Hepatocyte (in vitro differentiated cells): Measurements from ENCODE around the gene SYT9. TPM values are rescaled to one million over a fixed set of nuclear protein-coding genes. Genes with fewer than 3 reads are reported as not detected.

ENCODE experiments used
- DNase-seq: peaks from one replicate; pipeline ENCODE4 v3.0.0-alpha.2; 2016; ENCODE audit warnings: low spot score
- H2AFZ ChIP-seq: fragments of 200-600 bp; sonication (generic); 2 replicates; pipeline ENCODE4 v1.6.0; 2016; ENCODE audit warnings: antibody characterized with exemption, mild to moderate bottlenecking
- H3K27ac ChIP-seq: fragments of 200-600 bp; sonication (generic); 2 replicates; pipeline ENCODE4 v1.5.1; 2016; ENCODE audit warnings: mild to moderate bottlenecking
- H3K27me3 ChIP-seq: fragments of 200-600 bp; sonication (generic); 2 replicates; pipeline ENCODE4 v1.6.1; 2016
- H3K36me3 ChIP-seq: fragments of 200-600 bp; sonication (generic); replicated peaks from 2 replicates; pipeline ENCODE4 v1.5.1; 2016; ENCODE audit warnings: low read depth; ENCODE audit not compliant: insufficient read depth
- H3K4me1 ChIP-seq: fragments of 200-600 bp; sonication (generic); 2 replicates; pipeline ENCODE4 v1.5.1; 2016; ENCODE audit warnings: mild to moderate bottlenecking, moderate library complexity; ENCODE audit not compliant: insufficient read depth
- H3K4me2 ChIP-seq: fragments of 200-600 bp; sonication (generic); 2 replicates; pipeline ENCODE4 v1.6.0; 2016
- H3K4me3 ChIP-seq: fragments of 200-600 bp; sonication (generic); 2 replicates; pipeline ENCODE4 v1.5.1; 2016; ENCODE audit warnings: mild to moderate bottlenecking
- H3K79me2 ChIP-seq: fragments of 200-600 bp; sonication (generic); 2 replicates; pipeline ENCODE4 v1.6.0; 2017; ENCODE audit warnings: mild to moderate bottlenecking
- H3K9me2 ChIP-seq: fragments of 200-600 bp; sonication (generic); replicated peaks from 2 replicates; pipeline ENCODE4 v1.6.0; 2017; ENCODE audit warnings: mild to moderate bottlenecking; ENCODE audit not compliant: insufficient read depth
- H3K9me3 ChIP-seq: fragments of 200-600 bp; sonication (generic); 2 replicates; pipeline ENCODE4 v1.5.1; 2016; ENCODE audit warnings: low read depth, mild to moderate bottlenecking
- H4K20me1 ChIP-seq: fragments of 200-600 bp; sonication (generic); 2 replicates; pipeline ENCODE4 v1.6.0; 2016; ENCODE audit warnings: mild to moderate bottlenecking; ENCODE audit not compliant: insufficient read depth, poor library complexity, severe bottlenecking
- CTCF ChIP-seq: fragments of 200-600 bp; sonication (generic); IDR thresholded peaks from 2 replicates; pipeline ENCODE4 v1.5.1; 2016; ENCODE audit warnings: antibody characterized with exemption, mild to moderate bottlenecking; ENCODE audit not compliant: poor library complexity
- EZH2 ChIP-seq: fragments of 200-600 bp; sonication (generic); IDR thresholded peaks from 2 replicates; pipeline ENCODE4 v1.6.1; 2016; ENCODE audit warnings: antibody characterized with exemption, mild to moderate bottlenecking, borderline replicate concordance
- EZH2phosphoT487 ChIP-seq: fragments of 200-600 bp; sonication (generic); IDR thresholded peaks from one replicate; pipeline ENCODE4 v1.6.1; 2018; ENCODE audit warnings: antibody characterized with exemption, mild to moderate bottlenecking, low read depth, moderate library complexity; ENCODE audit not compliant: unreplicated experiment, severe bottlenecking
- WGBS: methylation state at CpG from one replicate; pipeline ENCODE4 v1.1.6; 2016; ENCODE audit warnings: low lambda C conversion rate; ENCODE audit errors: missing lambda C conversion rate; 5-methylcytosine and 5-hydroxymethylcytosine counted together
- polyA plus RNA-seq: library from polyadenylated mRNA; unstranded; fragments of >200 nt; fragmentation: Nextera tagmentation; extraction: Ambion mirVana; gene quantifications from 2 replicates; pipeline ENCODE4 v1.2.1, GENCODE V29; 2016
- total RNA-seq: library from RNA; depleted of rRNA; stranded (reverse); fragments of >200 nt; gene quantifications from 2 replicates; pipeline ENCODE4 v1.2.3, GENCODE V29; 2014

Gene SYT9
- total and polyA plus RNA-seq, 2 experiments from 2014 or later, result 0.22 to 1.3 TPM

- Histone ChIP-seq H3K36me3 (no peaks in the 10 kb centered on the region), H3K9me3 (no peaks in the 10 kb centered on the region), H3K4me1 (no peaks in the 10 kb centered on the region), H3K79me2 (no peaks in the 10 kb centered on the region), H4K20me1 (no peaks in the 10 kb centered on the region), H3K4me2 (no peak overlapping the region), H3K27me3 (no peaks in the 10 kb centered on the region), H2AFZ (no peak overlapping the region), H3K27ac (no peak overlapping the region), H3K9me2 (no peaks in the 10 kb centered on the region), H3K4me3 (no peak overlapping the region)
- DNase-seq, result no peak
- WGBS, result 51% methylated on average over 5 of the region's 5 CpGs
- no peak for TF ChIP-seq EZH2
- no peak for TF ChIP-seq EZH2phosphoT487
- TF ChIP-seq CTCF, result no peak
These were observed 185.0 kb downstream of the SYT9 start for GRCh38 chr11:7436657-7437056.

DNA sequence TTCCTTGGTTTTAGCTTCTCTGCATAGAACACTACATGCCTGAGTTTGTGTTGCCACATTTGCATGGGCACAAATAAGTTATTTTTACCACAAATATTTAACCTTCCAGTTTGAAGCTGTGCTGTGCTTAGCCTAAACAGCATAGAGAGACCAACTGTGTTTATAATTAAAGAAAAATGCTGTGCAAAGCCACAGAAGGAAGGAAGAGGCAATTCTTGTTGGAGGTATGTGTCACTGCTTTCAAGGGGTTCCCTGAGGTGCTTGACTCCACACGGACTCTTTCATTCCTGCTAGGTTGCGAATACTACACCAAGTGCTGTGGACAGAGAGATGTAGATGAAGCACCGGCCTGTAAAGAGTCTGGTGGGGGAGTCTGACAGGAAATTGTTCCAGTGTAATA is 186.0 kb downstream of the SYT9 start:
- H3K36me3 ChIP-seq, result no peaks in the 10 kb centered on the region
- H3K9me2 ChIP-seq, result no peaks in the 10 kb centered on the region
- H3K4me1 ChIP-seq, result no peaks in the 10 kb centered on the region
- no peaks in the 10 kb centered on the region for H4K20me1 ChIP-seq
- H3K4me3 ChIP-seq, result no peak overlapping the region
- DNase-seq, result no peak
- H3K27ac ChIP-seq, result no peak overlapping the region
- H2AFZ ChIP-seq, result no peak overlapping the region
- no peaks in the 10 kb centered on the region for H3K79me2 ChIP-seq
- no peaks in the 10 kb centered on the region for H3K9me3 ChIP-seq
- 76% methylated on average over 3 of the region's 3 CpGs for WGBS
- no peaks in the 10 kb centered on the region for H3K27me3 ChIP-seq
- no peak overlapping the region for H3K4me2 ChIP-seq
- TF ChIP-seq EZH2 (no peak), EZH2phosphoT487 (no peak), CTCF (no peak)

DNA sequence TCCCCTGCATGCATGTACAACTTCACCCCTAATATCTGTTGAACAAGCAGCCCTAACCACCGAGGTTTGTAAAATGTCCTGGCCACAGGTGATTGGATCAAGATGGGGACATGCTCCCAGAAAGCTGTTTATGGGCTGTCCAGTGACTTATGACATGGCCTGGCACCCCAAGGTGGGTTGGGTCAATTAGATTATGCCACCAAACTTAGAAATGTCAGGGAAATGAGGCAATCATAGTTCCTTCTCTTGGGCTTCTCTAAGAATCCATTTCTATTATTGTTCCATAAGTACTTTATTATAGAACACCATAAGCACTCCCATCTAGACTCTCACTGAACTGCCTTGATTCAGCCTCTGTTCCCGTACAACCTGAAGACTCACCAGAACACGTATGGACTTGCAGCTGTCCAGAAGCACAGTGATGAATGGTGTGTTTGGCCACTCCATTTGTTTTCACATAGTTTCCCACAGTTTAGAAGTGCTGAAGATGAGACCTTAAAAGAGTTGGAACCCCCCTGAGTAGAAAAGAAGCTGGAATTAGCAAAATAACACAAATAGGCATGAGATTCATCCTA is 188.1 kb downstream of the SYT9 start:
- Histone ChIP-seq H3K27ac (no peak overlapping the region), H3K4me2 (no peak overlapping the region), H3K36me3 (no peaks in the 10 kb centered on the region), H3K9me2 (no peaks in the 10 kb centered on the region), H3K79me2 (no peaks in the 10 kb centered on the region), H4K20me1 (no peaks in the 10 kb centered on the region), H3K4me1 (no peaks in the 10 kb centered on the region), H3K9me3 (no peaks in the 10 kb centered on the region), H2AFZ (no peak overlapping the region), H3K4me3 (no peak overlapping the region), H3K27me3 (no peaks in the 10 kb centered on the region)
- no peak for DNase-seq
- WGBS, result 85% methylated on average over 3 of the region's 3 CpGs
- TF ChIP-seq CTCF (no peak), EZH2phosphoT487 (no peak), EZH2 (no peak)
